HG03103 (cell line): ENCODE measurements around the gene GALNT14.

Experiments
- ATAC-seq: cut with Tn5 transposase; IDR thresholded peaks from one replicate; pipeline ENCODE4 v1.9.1; 2021; ENCODE audit warnings: low read depth; ENCODE audit not compliant: unreplicated experiment

GALNT14 gene

DNA sequence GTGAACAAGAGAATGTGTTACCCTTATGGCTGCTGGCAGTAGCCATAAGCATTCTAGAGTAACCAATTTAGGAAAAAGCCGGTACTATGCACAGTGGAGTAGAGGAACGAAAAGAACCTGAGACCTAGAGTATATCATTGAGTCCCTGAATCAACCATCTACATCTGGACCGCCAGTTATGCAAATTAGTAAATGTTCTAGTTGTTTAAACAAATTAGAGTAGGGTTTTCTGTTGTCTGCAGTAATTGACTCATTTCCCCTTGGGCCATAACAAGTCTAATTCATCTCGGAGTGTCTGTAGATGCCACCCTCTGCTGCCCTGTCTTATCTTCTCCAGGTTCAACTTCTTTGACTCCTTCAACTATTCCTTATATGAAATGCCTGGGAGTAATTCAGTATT is 270.9 kb downstream of the GALNT14 start:
- no peak for ATAC-seq

GRCh38 chr2:30866974-30867373 is 271.3 kb downstream of the GALNT14 start:
- ATAC-seq = no peak

DNA sequence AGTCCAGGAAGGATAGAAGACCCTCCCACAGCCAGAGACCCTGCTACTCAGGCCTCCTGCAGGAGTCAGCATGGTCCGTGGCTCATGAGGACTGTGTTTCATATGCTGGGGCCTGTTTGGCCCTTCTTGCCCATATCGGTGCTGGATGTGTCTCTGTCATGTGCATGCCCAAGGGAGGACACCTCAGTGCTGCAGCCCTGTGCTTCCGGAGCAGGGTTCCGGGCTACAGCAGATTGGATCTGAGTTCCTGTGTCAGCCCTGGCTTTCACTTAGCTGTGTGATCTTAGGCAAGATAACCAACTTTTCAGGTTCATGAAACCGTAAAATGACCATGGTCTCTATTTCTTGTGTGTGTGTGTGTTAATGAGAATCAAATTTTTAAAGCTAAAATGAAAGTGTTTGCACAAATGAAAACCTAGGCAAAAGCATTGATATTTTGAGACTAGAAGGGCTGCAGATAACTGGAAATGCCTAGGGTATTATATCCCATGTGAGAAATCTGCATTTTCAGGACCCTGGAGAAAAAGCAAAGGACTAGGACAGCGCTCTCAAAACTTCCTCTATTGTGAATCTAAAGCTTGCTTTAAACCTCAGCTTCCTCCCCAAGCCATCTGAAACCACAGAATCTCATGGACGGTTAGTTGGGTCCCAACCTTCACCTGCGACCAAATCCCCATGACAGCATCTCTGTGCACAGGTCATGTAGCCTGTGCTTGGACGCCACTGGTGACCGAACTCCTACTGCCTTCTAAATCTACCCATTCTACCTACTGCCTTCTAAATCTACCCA is 272.2 kb downstream of the GALNT14 start:
- ATAC-seq = no peak

GRCh38 chr2:30865243-30865642 is 273.0 kb downstream of the GALNT14 start:
- no peak for ATAC-seq

DNA sequence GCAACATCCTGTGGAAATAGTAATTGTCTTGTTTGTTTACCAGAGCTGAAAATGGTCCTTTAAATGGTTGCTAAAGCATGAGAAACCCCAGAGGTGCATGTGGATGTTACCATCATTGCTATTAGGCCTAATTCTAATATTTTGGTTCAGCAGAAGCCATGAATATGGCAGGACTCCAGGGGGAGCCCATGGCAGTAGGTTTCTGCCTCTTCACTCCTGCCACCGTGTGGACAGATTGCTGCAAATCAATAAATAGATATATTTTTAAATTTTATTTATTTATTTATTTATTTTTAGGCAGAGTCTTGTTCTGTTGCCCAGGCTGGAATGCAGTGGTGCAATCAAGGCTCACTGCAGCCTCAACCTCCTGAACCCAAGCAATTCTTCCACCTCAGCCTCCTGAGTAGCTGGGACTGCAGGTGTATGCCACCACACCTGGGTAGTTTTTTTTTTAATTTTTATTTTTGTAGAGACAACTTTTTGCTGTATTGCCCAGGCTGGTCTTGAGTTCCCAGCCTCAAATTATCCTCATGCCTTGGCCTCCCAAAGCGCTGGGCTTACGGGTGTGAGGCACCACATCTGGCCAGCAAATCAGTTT is 276.1 kb downstream of the GALNT14 start:
- no peak for ATAC-seq

DNA sequence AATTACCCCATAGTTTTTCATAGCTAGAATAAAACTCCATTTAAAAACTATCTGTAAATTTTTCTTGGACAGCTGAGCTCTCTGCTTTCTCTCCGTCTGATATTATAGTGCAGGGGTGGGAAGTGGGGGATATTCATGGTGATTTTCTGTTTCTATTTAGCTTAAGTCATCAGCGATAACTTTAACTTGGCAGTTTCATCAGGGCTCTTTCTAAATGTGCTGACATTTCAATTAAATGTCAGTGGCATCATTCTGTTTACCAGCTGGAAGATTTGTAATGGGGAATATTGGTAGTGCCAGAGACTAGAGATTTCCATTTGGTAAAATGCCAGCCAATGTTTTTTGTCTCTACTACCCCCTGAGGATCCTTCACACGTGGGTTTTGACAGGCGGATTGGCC is 277.5 kb downstream of the GALNT14 start:
- no peak for ATAC-seq
